Activated CD8-positive, alpha-beta memory T cell treated with anti-CD3 and anti-CD28 coated beads, Interleukin-2, amount 50 U/mL, for 24 hours (primary cell): ENCODE results near the gene TMEM156.
"Not testable (repeated sequence)": the region's sequence is repeated elsewhere in the genome, so short reads cannot be mapped to it uniquely, and the experiment has no call there.

Experiments
- DNase-seq: peaks from one replicate; pipeline ENCODE4 v3.0.0-alpha.2; 2020; ENCODE audit errors: extremely low read depth

The TMEM156 gene

GRCh38 chr4:38957261-38957815 is 74.9 kb downstream of the TMEM156 start:
- DNase-seq = no peak

DNA sequence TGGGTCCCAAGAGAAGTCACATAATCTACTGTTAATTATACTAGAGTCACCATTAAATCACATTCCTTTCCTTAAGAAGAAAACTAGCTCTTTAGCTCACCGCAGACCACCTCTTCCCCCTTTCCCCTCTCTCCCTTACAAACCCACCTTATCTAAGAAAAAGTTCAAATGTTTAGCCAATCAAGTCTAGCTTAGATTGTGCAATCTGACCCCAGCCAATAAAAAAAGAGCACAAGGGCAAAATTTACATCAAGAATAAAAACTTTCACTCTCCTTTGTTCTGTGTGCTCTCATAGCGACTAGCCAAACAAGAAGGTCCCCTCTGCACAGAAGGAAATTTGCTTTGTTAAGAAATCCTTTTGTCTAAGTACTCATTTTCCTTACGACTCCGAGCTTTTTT is 76.3 kb downstream of the TMEM156 start:
- no peak for DNase-seq

- no peak for DNase-seq
Measured at GRCh38 chr4:38954727-38955126, 77.5 kb downstream of the TMEM156 start.

DNA sequence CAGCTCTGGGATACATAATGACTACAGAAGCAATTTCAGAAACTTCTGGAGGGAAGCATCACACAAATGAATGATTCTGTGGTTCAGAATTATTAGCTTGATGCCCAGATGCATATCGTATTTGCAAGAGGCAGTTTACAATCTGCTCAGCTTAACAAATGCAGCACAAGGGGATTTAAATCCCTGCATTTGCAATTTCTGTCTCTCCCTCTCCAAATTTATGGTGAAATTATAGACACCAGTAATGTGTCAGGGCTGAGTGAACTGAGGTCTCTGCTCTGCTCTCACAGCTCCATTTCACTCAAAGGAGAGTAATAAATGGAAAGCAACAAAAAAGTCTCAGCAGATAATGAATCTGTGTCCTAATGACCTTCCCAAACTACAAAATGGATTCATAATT is 80.2 kb downstream of the TMEM156 start:
- no peak for DNase-seq

DNA sequence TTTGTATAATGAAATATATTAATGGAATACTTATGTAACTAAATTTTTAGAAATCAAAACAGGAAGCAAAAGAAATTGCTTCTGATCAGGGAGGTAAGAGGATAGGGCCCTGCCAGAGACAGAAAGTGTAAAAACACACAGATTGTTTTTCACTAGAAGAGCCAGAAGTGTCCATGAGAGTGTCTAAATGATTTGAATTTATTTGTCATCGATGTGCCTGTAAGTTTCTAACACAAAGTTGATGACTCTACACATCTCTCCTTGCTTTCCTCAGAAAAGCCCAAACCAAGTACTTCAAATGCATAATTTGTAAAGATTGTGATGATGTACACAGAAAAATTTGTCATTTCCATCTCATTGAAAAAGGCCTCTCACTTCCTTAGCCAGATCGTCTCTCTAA is 80.6 kb downstream of the TMEM156 start:
- no peak for DNase-seq

- no peak for DNase-seq
Measured at GRCh38 chr4:38950734-38951133, 81.5 kb downstream of the TMEM156 start.

GRCh38 chr4:38950159-38950558 is 82.0 kb downstream of the TMEM156 start:
- DNase-seq = no peak

- DNase-seq = no peak
Measured at GRCh38 chr4:38949411-38950051, 82.7 kb downstream of the TMEM156 start.

GRCh38 chr4:38948551-38948950 is 83.7 kb downstream of the TMEM156 start:
- no peak for DNase-seq

DNA sequence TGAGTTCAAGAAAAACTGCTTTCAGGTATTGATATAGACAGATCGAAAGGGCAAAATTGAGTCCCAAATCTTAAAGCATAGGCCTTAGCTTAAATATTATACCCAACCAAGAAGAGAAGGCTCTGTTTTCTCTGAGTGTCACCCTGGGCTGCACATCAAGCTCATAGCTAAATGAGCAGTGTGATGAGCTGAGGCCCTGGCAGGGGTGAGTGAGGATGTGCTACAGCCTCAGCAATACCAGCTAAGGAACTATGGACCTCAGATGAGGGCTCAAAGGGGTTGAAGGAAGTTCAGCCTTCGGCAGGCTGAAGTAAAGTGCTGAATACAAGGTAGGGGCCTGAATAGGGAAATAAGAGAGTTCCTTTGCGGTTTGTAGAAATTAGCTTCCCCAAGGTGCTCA is 85.3 kb downstream of the TMEM156 start:
- no peak for DNase-seq

DNA sequence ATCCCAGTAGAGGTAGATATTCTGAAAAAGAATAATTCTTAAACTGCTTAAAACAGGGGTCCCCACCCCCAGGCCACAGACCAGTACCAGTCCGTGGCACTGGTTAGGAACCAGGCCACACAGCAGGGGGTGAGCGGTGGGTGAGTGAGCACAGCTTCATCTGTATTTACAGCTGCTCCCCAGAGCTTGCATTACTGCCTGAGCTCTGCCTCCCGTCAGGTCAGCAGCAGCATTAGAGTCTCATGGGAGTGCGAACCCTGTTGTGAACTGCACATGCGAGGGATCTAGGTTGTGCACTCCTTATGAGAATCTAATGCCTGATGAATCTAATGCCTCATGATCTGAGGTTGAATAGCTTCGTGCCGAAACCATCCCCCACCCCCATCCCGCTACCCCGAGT is 87.8 kb downstream of the TMEM156 start:
- DNase-seq = no peak

GRCh38 chr4:38943343-38943742 is 88.9 kb downstream of the TMEM156 start:
- no peak for DNase-seq

GRCh38 chr4:38941906-38942305 is 90.3 kb downstream of the TMEM156 start:
- not testable (repeated sequence) for DNase-seq

- no peak for DNase-seq
Measured at GRCh38 chr4:38940476-38940875, 91.7 kb downstream of the TMEM156 start.

DNA sequence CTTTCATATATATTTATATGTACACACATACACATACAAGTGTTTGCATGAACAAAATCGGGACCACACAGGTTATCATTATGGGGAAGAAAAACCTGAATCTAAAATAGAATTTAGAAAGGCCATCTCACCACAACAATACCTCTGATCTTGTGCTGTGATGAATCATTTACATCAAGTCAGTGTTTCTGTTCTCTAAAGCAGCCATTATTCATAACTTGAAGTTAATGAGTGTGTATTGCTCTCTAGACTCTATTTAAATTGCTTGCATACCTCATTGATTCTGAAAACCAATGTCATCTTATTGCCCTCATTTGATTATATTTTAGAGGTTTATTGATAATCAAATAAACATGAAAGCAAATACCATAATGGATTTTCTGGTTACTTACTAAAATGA is 93.0 kb downstream of the TMEM156 start:
- DNase-seq = no peak

GRCh38 chr4:38935391-38936073 is 96.7 kb downstream of the TMEM156 start:
- DNase-seq = no peak

DNA sequence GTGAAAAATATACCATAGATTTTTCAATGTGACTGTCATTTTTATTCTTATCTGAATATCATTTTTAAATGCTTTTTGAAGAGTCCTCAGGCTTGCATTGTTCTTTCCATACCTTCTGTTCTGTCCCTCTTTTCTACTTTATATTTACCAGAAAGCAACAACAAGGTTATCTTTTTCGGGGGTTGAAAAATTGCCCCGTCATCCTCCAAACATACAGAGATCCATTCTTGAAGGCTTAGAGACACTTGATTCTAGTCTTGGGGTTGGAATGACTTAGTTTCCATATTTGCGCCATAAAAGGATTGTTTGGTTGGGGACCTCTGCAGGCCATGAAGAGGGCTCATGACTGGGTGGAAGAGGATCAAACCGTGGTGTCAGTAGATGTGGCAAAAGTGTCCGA is 101.1 kb downstream of the TMEM156 start:
- DNase-seq = no peak

DNA sequence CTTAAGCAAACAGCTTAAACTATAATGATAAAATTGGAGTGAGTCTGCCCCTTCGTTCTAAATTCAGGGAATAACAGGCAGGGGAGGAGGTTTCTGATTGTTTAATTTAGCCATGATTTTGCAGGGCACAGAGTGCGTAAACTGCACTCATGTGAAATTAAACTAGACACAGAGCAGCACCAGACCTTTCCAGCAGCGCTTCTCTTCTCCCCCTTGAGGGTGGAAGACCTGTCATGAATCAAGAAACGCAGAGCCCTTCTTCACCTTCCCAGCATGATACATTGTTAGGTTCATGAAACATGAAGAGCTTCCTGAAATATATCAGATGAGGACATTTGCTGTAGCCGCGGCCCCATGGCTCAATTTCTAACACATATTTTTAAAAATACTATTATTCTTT is 101.5 kb downstream of the TMEM156 start:
- no peak for DNase-seq

DNA sequence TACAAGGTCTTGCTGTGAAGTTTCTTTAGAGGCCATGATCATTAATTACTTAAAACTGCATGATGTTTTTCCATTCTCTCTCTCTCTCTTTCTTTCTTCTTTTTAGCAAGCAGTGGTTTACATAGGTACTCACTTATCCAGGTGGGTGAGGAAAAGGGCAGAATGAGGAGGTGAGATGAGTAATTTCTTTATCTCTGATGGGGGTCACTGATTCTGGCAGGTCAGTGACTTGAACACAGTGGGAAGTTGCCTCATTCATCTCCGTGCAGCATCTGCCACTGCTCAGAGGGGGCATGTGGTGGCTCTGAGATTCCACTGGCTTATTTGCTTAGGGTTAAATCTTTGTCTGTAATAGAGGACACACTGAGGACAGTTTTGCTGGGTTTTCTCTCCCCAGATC is 102.0 kb downstream of the TMEM156 start:
- DNase-seq = no peak

DNA sequence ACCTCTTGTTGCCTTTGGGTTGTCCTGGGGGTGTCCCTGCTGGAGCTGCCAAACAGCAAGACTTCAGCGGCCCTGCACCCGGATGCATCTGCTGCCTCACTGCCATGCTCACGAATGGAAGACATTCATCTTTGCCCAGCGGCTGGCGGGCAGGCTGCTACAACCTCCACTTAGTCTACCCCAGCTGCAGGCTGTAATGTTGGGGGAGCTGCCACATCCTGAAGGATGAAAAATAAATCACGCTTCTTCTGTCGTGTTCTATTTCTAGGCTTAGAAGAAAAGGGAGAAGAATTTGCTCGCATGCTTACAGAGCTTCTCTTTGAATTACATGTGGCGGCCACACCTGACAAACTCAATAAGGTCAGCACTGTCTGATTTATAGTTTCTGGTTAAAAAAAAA is 103.2 kb downstream of the TMEM156 start:
- no peak for DNase-seq

DNA sequence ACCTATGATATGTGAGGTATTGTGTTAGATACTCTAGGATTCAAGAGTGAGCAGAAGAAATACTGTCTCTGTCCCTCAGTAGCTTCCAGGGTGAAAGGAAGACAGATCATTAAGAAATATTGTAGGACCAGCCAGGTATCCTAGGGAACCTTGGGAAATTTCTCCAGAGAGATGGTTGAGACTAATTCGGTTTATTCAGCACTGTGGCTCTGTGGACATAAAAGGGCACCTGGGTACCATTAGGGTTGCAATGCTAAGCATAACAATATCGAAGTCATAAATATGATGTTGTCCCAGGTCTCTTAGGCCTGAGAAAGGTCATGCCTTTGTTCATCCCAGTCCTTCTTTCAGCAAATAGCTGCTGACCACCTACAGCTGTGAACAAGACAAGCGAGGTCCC is 103.6 kb downstream of the TMEM156 start:
- DNase-seq = no peak

DNA sequence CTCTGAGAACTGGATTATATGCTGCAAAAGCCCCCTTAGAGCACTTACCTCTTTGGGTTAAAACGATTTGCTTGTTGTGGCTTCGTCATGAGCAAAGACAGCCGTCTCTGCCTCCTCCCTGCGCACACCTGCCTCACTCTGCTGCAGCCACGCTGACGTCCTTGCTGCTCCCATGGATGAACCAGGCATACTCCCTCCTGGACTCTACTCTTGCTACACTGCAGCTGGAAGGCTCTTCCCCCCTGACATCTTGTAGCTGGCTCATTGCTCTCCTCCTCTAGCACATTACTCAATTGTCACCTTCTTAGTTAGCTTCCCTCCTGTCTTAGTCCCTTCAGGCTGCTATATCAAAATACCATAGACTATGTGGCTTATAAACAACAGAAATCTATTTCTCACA is 105.3 kb downstream of the TMEM156 start:
- no peak for DNase-seq
